KMS-11 (cell line): ENCODE data around the gene DDOST.

Experiments
- H2AFZ ChIP-seq: fragments of 200-600 bp; sonication (generic); 2 replicates; pipeline ENCODE4 v1.6.1; 2016; ENCODE audit warnings: antibody characterized with exemption, mixed run types, low read depth
- H3K27ac ChIP-seq: fragments of 200-600 bp; sonication (generic); 2 replicates; pipeline ENCODE4 v1.6.1; 2016; ENCODE audit warnings: mild to moderate bottlenecking, mixed run types
- H3K27me3 ChIP-seq: fragments of 200-600 bp; sonication (generic); 2 replicates; pipeline ENCODE4 v1.6.1; 2017; ENCODE audit warnings: mild to moderate bottlenecking, low read depth, mixed run types, moderate library complexity; ENCODE audit not compliant: insufficient read depth
- H3K36me3 ChIP-seq: fragments of 200-600 bp; sonication (generic); 2 replicates; pipeline ENCODE4 v1.6.1; 2017; ENCODE audit warnings: mild to moderate bottlenecking, mixed run types; ENCODE audit not compliant: insufficient read depth
- H3K4me1 ChIP-seq: fragments of 200-600 bp; sonication (generic); 2 replicates; pipeline ENCODE4 v1.6.1; 2016; ENCODE audit warnings: mild to moderate bottlenecking, low read depth, mixed run types; ENCODE audit not compliant: poor library complexity, severe bottlenecking
- H3K4me2 ChIP-seq: fragments of 200-600 bp; sonication (generic); 2 replicates; pipeline ENCODE4 v1.7.0; 2016; ENCODE audit warnings: mild to moderate bottlenecking, mixed run types
- H3K4me3 ChIP-seq: fragments of 200-600 bp; sonication (generic); IDR thresholded peaks from 2 replicates; pipeline ENCODE4 v1.6.1; 2017; ENCODE audit warnings: low read depth, low read length, mixed read lengths; ENCODE audit not compliant: insufficient read depth
- H3K79me2 ChIP-seq: fragments of 200-600 bp; sonication (generic); 2 replicates; pipeline ENCODE4 v1.6.1; 2016; ENCODE audit warnings: low read depth, mixed run types; ENCODE audit not compliant: insufficient read depth
- H3K9ac ChIP-seq: fragments of 200-600 bp; sonication (generic); 2 replicates; pipeline ENCODE4 v1.6.1; 2016; ENCODE audit warnings: mild to moderate bottlenecking, mixed run types
- H4K20me1 ChIP-seq: fragments of 200-600 bp; sonication (generic); 2 replicates; pipeline ENCODE4 v1.6.1; 2016; ENCODE audit warnings: mild to moderate bottlenecking, mixed run types; ENCODE audit not compliant: insufficient read depth
- CTCF ChIP-seq: fragments of 200-600 bp; sonication (generic); conservative IDR thresholded peaks from 2 replicates; pipeline ENCODE4 v1.6.1; 2017; ENCODE audit warnings: low read depth, mild to moderate bottlenecking, antibody characterized with exemption, low read length, moderate library complexity, mixed read lengths

DDOST gene

GRCh38 chr1:20618550-20618949, 42.6 kb downstream of the DDOST start:
- H3K27ac ChIP-seq, result no peak overlapping the region
- H3K79me2 ChIP-seq, result no peaks in the 10 kb centered on the region
- no peak overlapping the region for H3K4me2 ChIP-seq
- TF ChIP-seq CTCF, result no peak
- H2AFZ ChIP-seq, result no peak overlapping the region
- no peaks in the 10 kb centered on the region for H4K20me1 ChIP-seq
- H3K4me1 ChIP-seq, result no peaks in the 10 kb centered on the region
- no peaks in the 10 kb centered on the region for H3K36me3 ChIP-seq
- H3K4me3 ChIP-seq, result no peak overlapping the region
- H3K27me3 ChIP-seq, result peaks cover 17% of the 10 kb centered on the region; the same call in 1 of the 2 replicates
- H3K9ac ChIP-seq, result no peak overlapping the region

GRCh38 chr1:20616847-20617487, 44.2 kb downstream of the DDOST start:
- H3K9ac ChIP-seq, result no peak overlapping the region
- no peak overlapping the region for H2AFZ ChIP-seq
- H3K4me3 ChIP-seq, result no peak overlapping the region
- H3K79me2 ChIP-seq, result no peaks in the 10 kb centered on the region
- TF ChIP-seq CTCF, result no peak
- no peaks in the 10 kb centered on the region for H3K4me1 ChIP-seq
- H3K27me3 ChIP-seq, result peaks cover 14% of the 10 kb centered on the region; the same call in 1 of the 2 replicates
- H4K20me1 ChIP-seq, result no peaks in the 10 kb centered on the region
- no peak overlapping the region for H3K27ac ChIP-seq
- H3K4me2 ChIP-seq, result no peak overlapping the region
- no peaks in the 10 kb centered on the region for H3K36me3 ChIP-seq

- Histone ChIP-seq H3K4me3 (no peak overlapping the region), H3K27me3 (peaks cover 14% of the 10 kb centered on the region; the same call in 1 of the 2 replicates), H3K36me3 (no peaks in the 10 kb centered on the region), H3K79me2 (no peaks in the 10 kb centered on the region), H3K9ac (no peak overlapping the region), H2AFZ (no peak overlapping the region), H3K27ac (no peak overlapping the region), H3K4me1 (no peaks in the 10 kb centered on the region), H3K4me2 (no peak overlapping the region), H4K20me1 (no peaks in the 10 kb centered on the region)
- TF ChIP-seq CTCF, result no peak
These were observed 45.0 kb downstream of the DDOST start for GRCh38 chr1:20615946-20616846.

GRCh38 chr1:20614131-20614579, 47.0 kb downstream of the DDOST start:
- Histone ChIP-seq H3K79me2 (no peaks in the 10 kb centered on the region), H3K27ac (no peak overlapping the region), H3K27me3 (peaks cover 13% of the 10 kb centered on the region; the same call in 1 of the 2 replicates), H2AFZ (no peak overlapping the region), H3K4me1 (no peaks in the 10 kb centered on the region), H4K20me1 (no peaks in the 10 kb centered on the region), H3K4me2 (no peak overlapping the region), H3K36me3 (no peaks in the 10 kb centered on the region), H3K4me3 (no peak overlapping the region), H3K9ac (no peak overlapping the region)
- TF ChIP-seq CTCF, result no peak
